ENCODE results near the gene ZNF578.

ZNF578 gene

GRCh38 chr19:52453324-52454094 is at the start of gene ZNF578:
Gene ZNF578, plus strand, starts transcription at chr19:52453553. Its CDS starts 48,293 bp downstream, at chr19:52501846.
- peaks cover 21 to 56% of the 10 kb centered on the region in 2 donors for H3K9me3 ChIP-seq (ENCODE audit: control insufficient read depth in 1 of 2, low read length in 2 of 2)
- H3K27ac ChIP-seq (ENCODE audit: low read length) = no peak within 1 kb of the TSS
- peak within 1 kb of the TSS; percentile 74 to 90 for H3K4me3 ChIP-seq (ENCODE audit: low read depth in 1 of 2, low read length in 2 of 2)
- peaks cover 0 to 33% of the 10 kb centered on the region in 2 donors for H3K36me3 ChIP-seq (ENCODE audit: control insufficient read depth in 1 of 2, insufficient read depth in 2 of 2, low read length in 2 of 2)
- H3K27me3 ChIP-seq (ENCODE audit: low read depth, low read length) = no peaks in the 10 kb centered on the region
- H3K4me1 ChIP-seq (ENCODE audit: control insufficient read depth in 1 of 2, insufficient read depth in 2 of 2, low read length in 2 of 2) = peaks cover 0 to 11% of the 10 kb centered on the region in 2 donors

GRCh38 chr19:52410276-52410675 is 43.1 kb upstream of the ZNF578 start:
- Histone ChIP-seq H3K27ac (ENCODE audit: low read length) (no peak overlapping the region), H3K36me3 (ENCODE audit: control insufficient read depth in 1 of 2, insufficient read depth in 2 of 2, low read length in 2 of 2) (peaks cover 52 to 99% of the 10 kb centered on the region in 2 donors), H3K27me3 (ENCODE audit: low read depth, low read length) (no peaks in the 10 kb centered on the region), H3K4me3 (ENCODE audit: low read depth in 1 of 2, low read length in 2 of 2) (peak overlapping the region in 1 of 2 donors; percentile 46), H3K9me3 (ENCODE audit: control insufficient read depth in 1 of 2, low read length in 2 of 2) (peaks cover 41 to 79% of the 10 kb centered on the region in 2 donors), H3K4me1 (ENCODE audit: control insufficient read depth in 1 of 2, insufficient read depth in 2 of 2, low read length in 2 of 2) (no peaks in the 10 kb centered on the region)

- Histone ChIP-seq H3K9me3 (ENCODE audit: control insufficient read depth in 1 of 2, low read length in 2 of 2) (peaks cover 65 to 96% of the 10 kb centered on the region in 2 donors), H3K36me3 (ENCODE audit: control insufficient read depth in 1 of 2, insufficient read depth in 2 of 2, low read length in 2 of 2) (peaks cover 16 to 51% of the 10 kb centered on the region in 2 donors), H3K27me3 (ENCODE audit: low read depth, low read length) (no peaks in the 10 kb centered on the region)
Measured at GRCh38 chr19:52415711-52416110, 37.6 kb upstream of the ZNF578 start.

GRCh38 chr19:52428937-52429336 is 24.4 kb upstream of the ZNF578 start, which contains the start of gene ZNF534:
Gene ZNF534, plus strand, starts transcription at chr19:52429148. Its CDS starts 2,327 bp downstream, at chr19:52431475.
- no peak within 1 kb of the TSS for H3K27ac ChIP-seq (ENCODE audit: low read length)
- H3K4me3 ChIP-seq (ENCODE audit: low read depth in 1 of 2, low read length in 2 of 2) = peak within 1 kb of the TSS in 1 of 2 donors; percentile 45
- H3K4me1 ChIP-seq (ENCODE audit: control insufficient read depth in 1 of 2, insufficient read depth in 2 of 2, low read length in 2 of 2) = no peaks in the 10 kb centered on the region
- no peaks in the 10 kb centered on the region for H3K27me3 ChIP-seq (ENCODE audit: low read depth, low read length)
- H3K9me3 ChIP-seq (ENCODE audit: control insufficient read depth in 1 of 2, low read length in 2 of 2) = peaks cover 9 to 69% of the 10 kb centered on the region in 2 donors
- peaks cover 0 to 21% of the 10 kb centered on the region in 2 donors for H3K36me3 ChIP-seq (ENCODE audit: control insufficient read depth in 1 of 2, insufficient read depth in 2 of 2, low read length in 2 of 2)

More at GRCh38 chr19:52415711-52416110, 37.6 kb upstream of the ZNF578 start:
- Histone ChIP-seq H3K27ac (ENCODE audit: low read length) (no peak overlapping the region), H3K4me1 (ENCODE audit: control insufficient read depth in 1 of 2, insufficient read depth in 2 of 2, low read length in 2 of 2) (no peaks in the 10 kb centered on the region), H3K4me3 (ENCODE audit: low read depth in 1 of 2, low read length in 2 of 2) (peak overlapping the region in 1 of 2 donors; percentile 46)

- Histone ChIP-seq H3K4me1 (ENCODE audit: control insufficient read depth in 1 of 2, insufficient read depth in 2 of 2, low read length in 2 of 2) (no peaks in the 10 kb centered on the region), H3K9me3 (ENCODE audit: control insufficient read depth in 1 of 2, low read length in 2 of 2) (peaks cover 18 to 72% of the 10 kb centered on the region in 2 donors), H3K27ac (ENCODE audit: low read length) (no peak overlapping the region), H3K4me3 (ENCODE audit: low read depth in 1 of 2, low read length in 2 of 2) (no peak overlapping the region), H3K27me3 (ENCODE audit: low read depth, low read length) (no peaks in the 10 kb centered on the region), H3K36me3 (ENCODE audit: control insufficient read depth in 1 of 2, insufficient read depth in 2 of 2, low read length in 2 of 2) (peaks cover 0 to 14% of the 10 kb centered on the region in 2 donors)
Measured at GRCh38 chr19:52442179-52442578, 11.2 kb upstream of the ZNF578 start.

- no peaks in the 10 kb centered on the region for H3K36me3 ChIP-seq (ENCODE audit: control insufficient read depth in 1 of 2, insufficient read depth in 2 of 2, low read length in 2 of 2)
- H3K9me3 ChIP-seq (ENCODE audit: control insufficient read depth in 1 of 2, low read length in 2 of 2) = peaks cover 8 to 56% of the 10 kb centered on the region in 2 donors
- H3K4me1 ChIP-seq (ENCODE audit: control insufficient read depth in 1 of 2, insufficient read depth in 2 of 2, low read length in 2 of 2) = no peaks in the 10 kb centered on the region
- H3K27ac ChIP-seq (ENCODE audit: low read length) = no peak overlapping the region
- no peaks in the 10 kb centered on the region for H3K27me3 ChIP-seq (ENCODE audit: low read depth, low read length)
- H3K4me3 ChIP-seq (ENCODE audit: low read depth in 1 of 2, low read length in 2 of 2) = peak overlapping the region in 1 of 2 donors; percentile 32
Measured at GRCh38 chr19:52444506-52444905, 8.8 kb upstream of the ZNF578 start.

- H3K4me1 ChIP-seq (ENCODE audit: control insufficient read depth in 1 of 2, insufficient read depth in 2 of 2, low read length in 2 of 2) = peaks cover 0 to 11% of the 10 kb centered on the region in 2 donors
- peak overlapping the region in 1 of 2 donors; percentile 53 for H3K4me3 ChIP-seq (ENCODE audit: low read depth in 1 of 2, low read length in 2 of 2)
- H3K27me3 ChIP-seq (ENCODE audit: low read depth, low read length) = no peaks in the 10 kb centered on the region
- peaks cover 0 to 13% of the 10 kb centered on the region in 2 donors for H3K36me3 ChIP-seq (ENCODE audit: control insufficient read depth in 1 of 2, insufficient read depth in 2 of 2, low read length in 2 of 2)
- peaks cover 16 to 47% of the 10 kb centered on the region in 2 donors for H3K9me3 ChIP-seq (ENCODE audit: control insufficient read depth in 1 of 2, low read length in 2 of 2)
- no peak overlapping the region for H3K27ac ChIP-seq (ENCODE audit: low read length)
Measured at GRCh38 chr19:52451241-52451640, 2.1 kb upstream of the ZNF578 start.

GRCh38 chr19:52464798-52465470 is 11.6 kb downstream of the ZNF578 start:
- Histone ChIP-seq H3K27me3 (ENCODE audit: low read depth, low read length) (no peaks in the 10 kb centered on the region), H3K4me3 (ENCODE audit: low read depth in 1 of 2, low read length in 2 of 2) (peak overlapping the region; percentile 33 to 50), H3K9me3 (ENCODE audit: control insufficient read depth in 1 of 2, low read length in 2 of 2) (peaks cover 29 to 86% of the 10 kb centered on the region in 2 donors), H3K27ac (ENCODE audit: low read length) (no peak overlapping the region), H3K4me1 (ENCODE audit: control insufficient read depth in 1 of 2, insufficient read depth in 2 of 2, low read length in 2 of 2) (no peaks in the 10 kb centered on the region), H3K36me3 (ENCODE audit: control insufficient read depth in 1 of 2, insufficient read depth in 2 of 2, low read length in 2 of 2) (peaks cover 0 to 50% of the 10 kb centered on the region in 2 donors)

- Histone ChIP-seq H3K4me1 (ENCODE audit: control insufficient read depth in 1 of 2, insufficient read depth in 2 of 2, low read length in 2 of 2) (no peaks in the 10 kb centered on the region), H3K9me3 (ENCODE audit: control insufficient read depth in 1 of 2, low read length in 2 of 2) (peaks cover 81 to 96% of the 10 kb centered on the region in 2 donors), H3K4me3 (ENCODE audit: low read depth in 1 of 2, low read length in 2 of 2) (peak overlapping the region in 1 of 2 donors; percentile 57), H3K27me3 (ENCODE audit: low read depth, low read length) (no peaks in the 10 kb centered on the region), H3K27ac (ENCODE audit: low read length) (no peak overlapping the region), H3K36me3 (ENCODE audit: control insufficient read depth in 1 of 2, insufficient read depth in 2 of 2, low read length in 2 of 2) (peaks cover 0 to 56% of the 10 kb centered on the region in 2 donors)
Measured at GRCh38 chr19:52473655-52474350, 20.4 kb downstream of the ZNF578 start.

- no peak overlapping the region for H3K27ac ChIP-seq (ENCODE audit: low read length)
- peaks cover 76 to 96% of the 10 kb centered on the region in 2 donors for H3K9me3 ChIP-seq (ENCODE audit: control insufficient read depth in 1 of 2, low read length in 2 of 2)
- H3K36me3 ChIP-seq (ENCODE audit: control insufficient read depth in 1 of 2, insufficient read depth in 2 of 2, low read length in 2 of 2) = peaks cover 0 to 51% of the 10 kb centered on the region in 2 donors
- H3K4me1 ChIP-seq (ENCODE audit: control insufficient read depth in 1 of 2, insufficient read depth in 2 of 2, low read length in 2 of 2) = no peaks in the 10 kb centered on the region
- peak overlapping the region; percentile 12 to 55 for H3K4me3 ChIP-seq (ENCODE audit: low read depth in 1 of 2, low read length in 2 of 2)
- no peaks in the 10 kb centered on the region for H3K27me3 ChIP-seq (ENCODE audit: low read depth, low read length)
Measured at GRCh38 chr19:52474351-52475127, 21.2 kb downstream of the ZNF578 start.
